HepG2 (cell line): ENCODE results near the gene DUS1L. TPM values are rescaled to one million over a fixed set of nuclear protein-coding genes. Genes with fewer than 3 reads are reported as not detected.

Experiments
- ADNP ChIP-seq: sonication (generic); formaldehyde crosslinking; IDR thresholded peaks from 2 replicates; pipeline ENCODE4 v1.4.0; 2020; ENCODE audit warnings: missing genetic modification reagents
- FOXA1 ChIP-seq, 2 experiments: fragments of 450-650 bp in 1 of 2; sonication (generic) in 1 of 2; formaldehyde crosslinking in 1 of 2; IDR thresholded peaks; 2 replicates each; pipeline versions ENCODE4 v1.4.0 to v1.6.1; 2016 to 2020; ENCODE audit warnings: missing genetic modification reagents in 1 of 2
- FOXK1 ChIP-seq: sonication (generic); formaldehyde crosslinking; IDR thresholded peaks from 2 replicates; pipeline ENCODE4 v1.4.0; 2020; ENCODE audit warnings: low read depth, missing genetic modification reagents, borderline replicate concordance
- FOXO1 ChIP-seq: sonication (generic); formaldehyde crosslinking; IDR thresholded peaks from 2 replicates; pipeline ENCODE4 v1.4.0; 2020; ENCODE audit warnings: missing genetic modification reagents
- HMG20B ChIP-seq: conservative IDR thresholded peaks from 2 replicates; pipeline ENCODE4 v1.6.1; 2016; ENCODE audit warnings: missing genetic modification reagents, missing compliant biosample characterization
- HMGA1 ChIP-seq: sonication (generic); formaldehyde crosslinking; conservative IDR thresholded peaks from 2 replicates; pipeline ENCODE4 v1.4.0; 2020; ENCODE audit warnings: missing genetic modification reagents
- ISL2 ChIP-seq: sonication (generic); formaldehyde crosslinking; IDR thresholded peaks from 2 replicates; pipeline ENCODE4 v1.5.0; 2020; ENCODE audit warnings: missing genetic modification reagents
- KAT7 ChIP-seq: IDR thresholded peaks from 2 replicates; pipeline ENCODE4 v1.6.1; 2018; ENCODE audit warnings: borderline replicate concordance, missing compliant biosample characterization
- NFKB2 ChIP-seq: sonication (generic); formaldehyde crosslinking; IDR thresholded peaks from 2 replicates; pipeline ENCODE4 v1.4.0; 2020; ENCODE audit warnings: missing genetic modification reagents, borderline replicate concordance
- NPAS2 ChIP-seq: sonication (generic); formaldehyde crosslinking; IDR thresholded peaks from 2 replicates; pipeline ENCODE4 v1.8.0; 2022; ENCODE audit warnings: mild to moderate bottlenecking, missing genetic modification reagents, borderline replicate concordance
- SIX4 ChIP-seq: sonication (generic); formaldehyde crosslinking; IDR thresholded peaks from 2 replicates; pipeline ENCODE4 v1.4.0; 2020; ENCODE audit warnings: missing genetic modification reagents
- TP53 ChIP-seq: sonication (generic); formaldehyde crosslinking; conservative IDR thresholded peaks from 2 replicates; pipeline ENCODE4 v1.4.0; 2020; ENCODE audit warnings: missing genetic modification reagents
- ZFY ChIP-seq: sonication (generic); formaldehyde crosslinking; IDR thresholded peaks from 2 replicates; pipeline ENCODE4 v1.4.0; 2020; ENCODE audit warnings: missing genetic modification reagents
- ZMAT3 ChIP-seq: sonication (generic); formaldehyde crosslinking; conservative IDR thresholded peaks from 2 replicates; pipeline ENCODE4 v1.7.0; 2021; ENCODE audit warnings: missing genetic modification reagents
- ZNF484 ChIP-seq: sonication (generic); formaldehyde crosslinking; IDR thresholded peaks from 2 replicates; pipeline ENCODE4 v1.5.1; 2020; ENCODE audit warnings: mild to moderate bottlenecking, low read depth, missing genetic modification reagents, borderline replicate concordance
- ZNF556 ChIP-seq: sonication (generic); formaldehyde crosslinking; IDR thresholded peaks from 2 replicates; pipeline ENCODE4 v1.4.0; 2020; ENCODE audit warnings: mild to moderate bottlenecking, missing genetic modification reagents, borderline replicate concordance
- ZNF558 ChIP-seq: sonication (generic); formaldehyde crosslinking; IDR thresholded peaks from 2 replicates; pipeline ENCODE4 v1.9.0; 2022; ENCODE audit warnings: mild to moderate bottlenecking, missing genetic modification reagents, borderline replicate concordance
- ZNF660 ChIP-seq: sonication (generic); formaldehyde crosslinking; IDR thresholded peaks from 2 replicates; pipeline ENCODE4 v1.5.1; 2020; ENCODE audit warnings: mild to moderate bottlenecking, low read depth, missing genetic modification reagents, borderline replicate concordance
- ZNF674 ChIP-seq: sonication (generic); formaldehyde crosslinking; IDR thresholded peaks from 2 replicates; pipeline ENCODE4 v1.5.0; 2020; ENCODE audit warnings: low read depth, mild to moderate bottlenecking, missing genetic modification reagents
- ZNF720 ChIP-seq: sonication (generic); formaldehyde crosslinking; IDR thresholded peaks from 2 replicates; pipeline ENCODE4 v1.4.0; 2020; ENCODE audit warnings: missing genetic modification reagents
- ZNF883 ChIP-seq: sonication (generic); formaldehyde crosslinking; IDR thresholded peaks from 2 replicates; pipeline ENCODE4 v1.5.1; 2020; ENCODE audit warnings: mild to moderate bottlenecking, missing genetic modification reagents; ENCODE audit errors: not compliant biosample characterization
- ZSCAN22 ChIP-seq: sonication (generic); formaldehyde crosslinking; IDR thresholded peaks from 2 replicates; pipeline ENCODE4 v1.4.0; 2020; ENCODE audit warnings: mild to moderate bottlenecking, missing genetic modification reagents
- polyA plus RNA-seq, 8 experiments: library from polyadenylated mRNA; depleted of rRNA in 3 of 8; stranded (reverse) in 7 of 8; unstranded in 1 of 8; fragments of >200 nt; fragmentation: Illumina TruSeq in 4 of 8; extraction: Trizol in 4 of 8; gene quantifications; 2 replicates each; pipeline versions ENCODE4 v1.2.1 to v1.2.3, GENCODE V29; 2011 to 2016; ENCODE audit warnings: low read depth in 4 of 8, missing spikeins in 1 of 8, mixed read lengths in 1 of 8; ENCODE audit not compliant: insufficient read depth in 1 of 8
- total RNA-seq, 5 experiments: library from RNA; depleted of rRNA; stranded (reverse); fragments of >200 nt; fragmentation: Illumina TruSeq; extraction: Trizol; gene quantifications; 2 replicates each; pipeline ENCODE4 v1.2.3, GENCODE V29; 2016; ENCODE audit warnings: low read depth in 1 of 5
- TF ChIP-seq, protein P1 (sequence below): sonication (generic); formaldehyde crosslinking; IDR thresholded peaks from 2 replicates; pipeline ENCODE4 v1.8.1; 2022; ENCODE audit warnings: mild to moderate bottlenecking, missing genetic modification reagents
- TF ChIP-seq, protein P2 (sequence below): sonication (generic); formaldehyde crosslinking; IDR thresholded peaks from 2 replicates; pipeline ENCODE4 v1.9.0; 2021; ENCODE audit warnings: missing genetic modification reagents, borderline replicate concordance
- TF ChIP-seq, protein P3 (sequence below): sonication (generic); formaldehyde crosslinking; IDR thresholded peaks from 2 replicates; pipeline ENCODE4 v1.4.0; 2020; ENCODE audit warnings: missing genetic modification reagents, borderline replicate concordance

DUS1L gene
- total and polyA plus RNA-seq, 2 of the 13 experiments (the other 11 are each of a cell fraction or from before 2014, with no cell fraction given), result 81.0 to 109 TPM

DNA sequence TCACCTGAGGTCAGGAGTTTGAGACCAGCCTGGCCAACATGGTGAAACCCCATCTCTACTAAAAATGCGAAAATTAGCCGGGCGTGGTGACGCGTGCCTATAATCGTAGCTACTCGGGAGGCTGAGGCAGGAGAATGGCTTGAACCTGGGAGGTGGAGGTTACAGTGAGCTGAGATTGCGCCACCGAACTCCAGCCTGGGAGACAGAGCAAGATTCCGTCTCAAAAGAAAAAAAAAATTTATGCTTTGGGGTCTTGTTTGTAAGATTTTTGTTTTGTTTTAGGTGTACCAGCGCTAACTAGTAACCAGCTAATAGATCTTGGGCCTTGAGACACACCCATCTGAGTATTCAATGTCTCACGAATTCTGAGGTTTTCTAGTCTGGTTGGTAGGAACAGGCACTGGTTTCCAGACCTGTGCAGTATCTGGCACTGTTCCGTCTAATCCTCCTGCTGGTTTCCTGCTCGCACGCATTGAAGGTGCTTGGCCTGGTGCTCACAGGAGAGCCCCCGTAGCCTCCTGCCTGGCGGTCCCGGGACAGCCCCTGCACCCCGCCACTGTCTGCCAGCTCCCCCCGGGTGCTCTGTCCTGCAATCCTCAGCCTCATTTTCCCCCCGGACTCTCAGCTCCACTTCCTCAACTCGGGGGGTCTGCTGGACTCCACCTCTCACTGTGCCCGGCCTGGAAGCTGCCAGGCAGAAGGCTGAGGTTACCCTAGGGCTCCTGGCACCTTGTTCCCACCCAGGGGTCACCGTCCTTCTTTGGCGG, 10.6 kb upstream of the DUS1L start (continued):
- no peak for TF ChIP-seq ZNF484 (CRISPR knock-in tag)
- TF ChIP-seq ZNF556 (CRISPR knock-in tag), result 0 out of 2 replicates have a peak, but pooled peaks have one; percentile 44
- no peak for TF ChIP-seq ZNF558 (CRISPR knock-in tag)
- no peak for TF ChIP-seq ADNP (CRISPR knock-in tag)
- TF ChIP-seq HMG20B (CRISPR knock-in tag), result no peak
- TF ChIP-seq SIX4 (CRISPR knock-in tag), result no peak
- TF ChIP-seq KAT7 (CRISPR knock-in tag), result no peak
- no peak for TF ChIP-seq NPAS2 (CRISPR knock-in tag)
- no peak for TF ChIP-seq ZFY
- TF ChIP-seq ZNF660, result no peak
- no peak for TF ChIP-seq ZMAT3 (CRISPR knock-in tag)
- no peak for TF ChIP-seq NFKB2 (CRISPR knock-in tag)
- TF ChIP-seq ZNF883, result no peak
- TF ChIP-seq FOXA1 (IDR thresholded peaks at IDR 0.05), result no peak
- TF ChIP-seq FOXA1 (CRISPR knock-in tag; IDR thresholded peaks at IDR 0.05), result no peak
- no peak for TF ChIP-seq FOXK1 (CRISPR knock-in tag)
- TF ChIP-seq ZSCAN22 (CRISPR knock-in tag), result no peak
- TF ChIP-seq, protein P1, sequence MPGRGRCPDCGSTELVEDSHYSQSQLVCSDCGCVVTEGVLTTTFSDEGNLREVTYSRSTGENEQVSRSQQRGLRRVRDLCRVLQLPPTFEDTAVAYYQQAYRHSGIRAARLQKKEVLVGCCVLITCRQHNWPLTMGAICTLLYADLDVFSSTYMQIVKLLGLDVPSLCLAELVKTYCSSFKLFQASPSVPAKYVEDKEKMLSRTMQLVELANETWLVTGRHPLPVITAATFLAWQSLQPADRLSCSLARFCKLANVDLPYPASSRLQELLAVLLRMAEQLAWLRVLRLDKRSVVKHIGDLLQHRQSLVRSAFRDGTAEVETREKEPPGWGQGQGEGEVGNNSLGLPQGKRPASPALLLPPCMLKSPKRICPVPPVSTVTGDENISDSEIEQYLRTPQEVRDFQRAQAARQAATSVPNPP (CRISPR knock-in tag), result peak; percentile 64
- TF ChIP-seq ISL2 (CRISPR knock-in tag), result no peak
- TF ChIP-seq, protein P2, sequence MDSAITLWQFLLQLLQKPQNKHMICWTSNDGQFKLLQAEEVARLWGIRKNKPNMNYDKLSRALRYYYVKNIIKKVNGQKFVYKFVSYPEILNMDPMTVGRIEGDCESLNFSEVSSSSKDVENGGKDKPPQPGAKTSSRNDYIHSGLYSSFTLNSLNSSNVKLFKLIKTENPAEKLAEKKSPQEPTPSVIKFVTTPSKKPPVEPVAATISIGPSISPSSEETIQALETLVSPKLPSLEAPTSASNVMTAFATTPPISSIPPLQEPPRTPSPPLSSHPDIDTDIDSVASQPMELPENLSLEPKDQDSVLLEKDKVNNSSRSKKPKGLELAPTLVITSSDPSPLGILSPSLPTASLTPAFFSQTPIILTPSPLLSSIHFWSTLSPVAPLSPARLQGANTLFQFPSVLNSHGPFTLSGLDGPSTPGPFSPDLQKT (CRISPR knock-in tag), result no peak
- TF ChIP-seq, protein P3, sequence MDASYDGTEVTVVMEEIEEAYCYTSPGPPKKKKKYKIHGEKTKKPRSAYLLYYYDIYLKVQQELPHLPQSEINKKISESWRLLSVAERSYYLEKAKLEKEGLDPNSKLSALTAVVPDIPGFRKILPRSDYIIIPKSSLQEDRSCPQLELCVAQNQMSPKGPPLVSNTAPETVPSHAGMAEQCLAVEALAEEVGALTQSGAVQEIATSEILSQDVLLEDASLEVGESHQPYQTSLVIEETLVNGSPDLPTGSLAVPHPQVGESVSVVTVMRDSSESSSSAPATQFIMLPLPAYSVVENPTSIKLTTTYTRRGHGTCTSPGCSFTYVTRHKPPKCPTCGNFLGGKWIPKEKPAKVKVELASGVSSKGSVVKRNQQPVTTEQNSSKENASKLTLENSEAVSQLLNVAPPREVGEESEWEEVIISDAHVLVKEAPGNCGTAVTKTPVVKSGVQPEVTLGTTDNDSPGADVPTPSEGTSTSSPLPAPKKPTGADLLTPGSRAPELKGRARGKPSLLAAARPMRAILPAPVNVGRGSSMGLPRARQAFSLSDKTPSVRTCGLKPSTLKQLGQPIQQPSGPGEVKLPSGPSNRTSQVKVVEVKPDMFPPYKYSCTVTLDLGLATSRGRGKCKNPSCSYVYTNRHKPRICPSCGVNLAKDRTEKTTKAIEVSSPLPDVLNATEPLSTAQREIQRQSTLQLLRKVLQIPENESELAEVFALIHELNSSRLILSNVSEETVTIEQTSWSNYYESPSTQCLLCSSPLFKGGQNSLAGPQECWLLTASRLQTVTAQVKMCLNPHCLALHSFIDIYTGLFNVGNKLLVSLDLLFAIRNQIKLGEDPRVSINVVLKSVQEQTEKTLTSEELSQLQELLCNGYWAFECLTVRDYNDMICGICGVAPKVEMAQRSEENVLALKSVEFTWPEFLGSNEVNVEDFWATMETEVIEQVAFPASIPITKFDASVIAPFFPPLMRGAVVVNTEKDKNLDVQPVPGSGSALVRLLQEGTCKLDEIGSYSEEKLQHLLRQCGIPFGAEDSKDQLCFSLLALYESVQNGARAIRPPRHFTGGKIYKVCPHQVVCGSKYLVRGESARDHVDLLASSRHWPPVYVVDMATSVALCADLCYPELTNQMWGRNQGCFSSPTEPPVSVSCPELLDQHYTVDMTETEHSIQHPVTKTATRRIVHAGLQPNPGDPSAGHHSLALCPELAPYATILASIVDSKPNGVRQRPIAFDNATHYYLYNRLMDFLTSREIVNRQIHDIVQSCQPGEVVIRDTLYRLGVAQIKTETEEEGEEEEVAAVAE (CRISPR knock-in tag), result no peak
- 0 out of 2 replicates have a peak, but pooled peaks have one; percentile 56 for TF ChIP-seq ZNF674 (CRISPR knock-in tag)
- no peak for TF ChIP-seq TP53 (CRISPR knock-in tag)
- no peak for TF ChIP-seq FOXO1 (CRISPR knock-in tag)
- TF ChIP-seq HMGA1 (CRISPR knock-in tag), result no peak
- no peak for TF ChIP-seq ZNF720 (CRISPR knock-in tag)
